NCI-H146 treated with DMSO at 0.1 percent for 48 hours (cell line): ENCODE measurements around the gene NTNG1.

Experiments used
- DNase-seq: peaks from one replicate; lab custom pipeline; 2025; ENCODE audit not compliant: unreplicated experiment; lab: John Stamatoyannopoulos, UW

NTNG1 gene

DNA sequence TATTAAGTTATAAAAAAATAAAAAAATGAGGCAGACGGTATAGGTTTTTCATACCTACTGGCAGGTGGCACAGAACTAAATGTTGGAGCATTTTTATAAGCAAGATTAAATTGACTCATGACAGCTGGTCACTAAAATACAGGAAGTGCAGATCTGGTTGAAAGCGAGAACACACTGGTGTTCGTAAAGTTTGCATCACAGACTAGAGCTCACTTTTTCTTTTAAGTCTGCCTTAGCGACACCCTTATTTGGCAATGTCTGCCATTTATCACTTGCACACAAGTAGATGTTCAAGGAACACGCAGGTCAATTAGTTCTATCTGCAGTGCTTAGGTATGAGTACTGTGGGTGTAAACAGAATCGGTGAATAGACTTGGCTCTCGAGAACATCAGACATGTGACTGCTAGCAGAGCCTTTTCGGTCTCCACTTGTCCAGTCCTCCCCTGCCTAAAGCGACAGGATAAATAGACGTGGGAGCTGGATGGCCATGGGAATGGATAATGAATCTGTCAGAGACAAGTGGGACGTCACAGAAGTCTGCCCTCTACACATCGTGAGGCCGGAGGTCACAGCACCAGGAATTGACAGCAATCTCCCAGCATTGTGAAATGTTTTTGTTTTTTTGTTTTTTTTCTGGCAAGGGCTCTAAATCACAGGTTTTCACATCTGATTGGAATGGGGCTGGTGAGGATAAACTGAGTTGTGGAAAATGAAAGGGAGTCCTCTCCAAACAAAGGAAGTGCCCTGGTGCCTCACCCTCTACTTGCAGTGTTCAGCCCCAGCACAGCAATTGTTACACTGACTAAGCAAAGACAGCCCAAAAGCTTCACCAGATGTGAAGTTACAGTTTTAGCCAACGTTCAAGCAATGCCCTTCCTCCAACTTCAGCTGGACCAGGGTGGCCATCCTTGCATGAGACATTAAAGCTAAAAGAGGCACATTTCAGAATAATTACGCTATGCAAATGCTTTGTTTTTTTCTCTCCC is 248.9 kb downstream of the NTNG1 start:
- DNase-seq: no peak

DNA sequence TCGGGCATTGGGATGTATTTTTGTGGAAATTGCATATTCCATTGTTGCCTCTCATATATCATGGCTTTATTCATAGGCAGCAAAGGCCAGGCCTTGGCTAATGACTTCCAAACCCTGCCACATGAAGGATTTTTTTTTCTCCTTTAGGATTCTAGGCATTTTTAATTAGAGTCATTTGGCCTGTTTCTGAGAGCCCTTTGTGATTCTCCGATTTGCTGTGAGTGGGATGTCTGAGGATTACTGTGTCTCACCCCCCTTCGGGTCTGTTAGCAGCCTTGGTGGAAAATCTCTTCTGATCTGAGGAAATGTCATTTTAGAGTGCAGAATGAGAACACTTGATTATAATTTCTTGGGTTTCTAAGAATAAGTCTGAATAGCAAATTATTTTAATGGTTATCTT is 253.5 kb downstream of the NTNG1 start:
- DNase-seq: no peak

DNA sequence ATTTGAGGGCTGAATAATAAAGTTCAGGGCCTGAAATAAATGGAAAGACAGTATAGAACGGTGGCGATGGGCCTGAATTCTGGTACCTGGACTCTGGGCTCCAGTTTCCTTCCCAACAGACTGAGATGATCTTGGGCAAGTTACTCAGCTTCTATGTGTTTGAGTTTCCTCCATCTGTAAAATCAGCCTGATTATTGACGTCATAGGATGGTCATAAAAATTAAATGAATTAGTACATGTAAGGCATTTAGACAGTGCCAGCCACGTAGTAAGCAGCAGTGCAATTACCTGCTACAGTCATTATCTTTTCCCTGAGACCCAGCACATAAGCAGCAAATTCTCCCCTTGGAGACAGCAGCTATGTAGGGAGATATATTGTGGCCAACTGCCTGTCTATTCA is 260.9 kb downstream of the NTNG1 start:
- no peak for DNase-seq

DNA sequence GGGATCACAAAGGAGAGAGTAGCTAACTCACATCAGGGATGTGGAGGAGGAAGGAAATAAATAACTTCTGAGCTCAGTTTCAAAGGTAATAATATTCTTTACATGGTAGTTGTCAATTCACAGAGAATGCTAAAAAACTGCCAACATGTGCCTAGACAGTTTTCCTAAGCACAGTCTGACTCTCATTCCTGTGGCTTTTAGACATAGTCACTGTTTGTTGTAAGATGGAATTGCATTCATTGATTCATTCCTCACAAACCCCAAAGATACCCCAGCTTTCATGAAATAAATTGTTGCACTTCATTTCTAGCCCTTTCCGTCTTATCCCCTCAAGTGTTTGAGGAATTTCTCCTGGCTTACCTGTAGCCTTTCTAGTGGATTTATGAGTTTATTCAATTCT is 263.9 kb downstream of the NTNG1 start:
- no peak for DNase-seq

DNA sequence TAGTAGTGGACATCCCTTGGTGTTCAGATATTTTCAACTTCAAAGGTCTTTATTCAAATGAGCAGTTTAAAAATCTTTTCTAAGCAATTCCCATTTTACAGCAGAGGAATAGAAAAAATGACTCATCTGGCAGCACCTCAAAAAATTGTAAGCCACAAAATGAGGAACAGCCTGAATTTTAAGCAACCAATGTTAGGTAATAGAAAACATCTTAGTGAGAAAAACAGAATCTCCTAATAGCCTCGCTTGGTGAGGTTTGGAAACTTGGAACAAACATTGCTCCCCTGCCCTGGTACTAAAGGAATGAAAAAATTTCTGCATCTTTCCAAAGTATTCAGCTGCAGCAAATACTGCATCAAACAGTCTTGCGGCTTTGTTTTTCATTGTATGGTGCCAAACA is 264.4 kb downstream of the NTNG1 start:
- no peak for DNase-seq

DNA sequence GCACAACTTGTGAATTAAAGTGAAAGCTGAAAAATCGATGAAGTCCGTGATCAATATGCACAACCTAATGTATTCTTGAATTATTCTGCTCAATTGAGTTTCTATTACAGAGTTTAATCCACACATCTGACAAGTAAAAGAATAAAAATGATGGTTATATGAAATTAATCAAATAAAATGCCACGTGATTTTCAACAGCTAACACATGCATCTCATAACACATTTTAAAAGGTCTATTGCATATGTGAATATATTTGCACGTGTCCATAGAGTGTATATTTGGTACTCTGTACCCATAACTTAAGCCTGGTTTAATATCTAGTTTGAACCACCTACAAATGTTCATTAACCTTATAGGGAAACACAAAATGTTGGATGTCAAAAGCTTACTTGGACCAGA is 266.2 kb downstream of the NTNG1 start:
- DNase-seq: no peak

DNA sequence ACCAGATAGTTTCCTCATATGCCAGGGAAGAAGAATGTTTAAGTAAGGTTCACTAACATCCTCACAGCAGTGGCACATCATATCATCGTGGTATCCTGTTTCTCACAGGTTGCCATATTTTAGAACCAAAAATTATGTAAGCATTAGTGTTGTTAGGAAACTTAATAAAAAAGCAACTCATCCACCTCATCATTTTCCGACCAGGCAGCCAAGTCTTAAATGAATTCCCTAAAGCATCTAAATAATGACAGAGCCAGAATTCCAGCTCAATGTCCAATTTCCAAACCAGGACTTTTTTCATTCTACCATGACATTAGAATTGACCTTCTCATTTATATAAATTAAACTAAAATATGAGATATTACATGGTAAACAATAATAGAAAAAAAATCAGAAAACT is 272.7 kb downstream of the NTNG1 start:
- DNase-seq: no peak

DNA sequence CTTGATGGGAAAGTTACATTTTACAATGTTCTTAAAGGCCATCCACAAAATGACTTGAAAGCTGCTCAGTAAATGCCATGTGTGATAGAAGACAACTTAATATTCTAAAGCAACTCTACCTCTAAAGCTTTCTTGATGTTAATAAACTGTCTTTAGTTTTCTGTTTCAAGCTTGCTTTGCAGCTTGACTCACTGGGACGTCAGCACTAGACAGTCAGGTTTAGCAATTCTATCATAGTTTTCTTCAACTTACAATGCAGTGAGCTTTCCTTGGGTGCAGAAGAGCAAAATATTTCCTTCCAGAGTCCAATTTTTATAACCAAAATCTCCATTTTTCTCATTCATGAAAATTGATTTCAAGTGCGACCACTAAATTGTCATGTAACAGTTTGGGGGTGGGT is 273.1 kb downstream of the NTNG1 start:
- no peak for DNase-seq

DNA sequence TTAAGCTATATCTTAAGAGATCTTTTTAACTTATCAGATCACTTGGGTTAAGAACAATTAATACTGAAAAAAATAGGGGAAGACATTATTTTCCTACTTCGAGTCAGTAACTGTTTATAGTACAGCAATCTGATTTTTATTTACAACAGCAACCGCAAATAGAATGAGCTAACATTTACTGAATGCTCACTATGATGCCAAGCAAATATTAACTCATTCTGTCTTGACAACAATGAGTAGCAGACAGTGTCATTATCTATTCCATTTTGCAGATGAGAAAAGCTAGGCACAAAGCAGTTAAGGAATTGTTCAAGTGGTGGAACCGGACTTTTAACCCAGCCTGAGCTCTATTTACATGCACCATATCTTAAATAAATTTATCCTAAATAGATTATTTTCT is 273.7 kb downstream of the NTNG1 start:
- DNase-seq: no peak

DNA sequence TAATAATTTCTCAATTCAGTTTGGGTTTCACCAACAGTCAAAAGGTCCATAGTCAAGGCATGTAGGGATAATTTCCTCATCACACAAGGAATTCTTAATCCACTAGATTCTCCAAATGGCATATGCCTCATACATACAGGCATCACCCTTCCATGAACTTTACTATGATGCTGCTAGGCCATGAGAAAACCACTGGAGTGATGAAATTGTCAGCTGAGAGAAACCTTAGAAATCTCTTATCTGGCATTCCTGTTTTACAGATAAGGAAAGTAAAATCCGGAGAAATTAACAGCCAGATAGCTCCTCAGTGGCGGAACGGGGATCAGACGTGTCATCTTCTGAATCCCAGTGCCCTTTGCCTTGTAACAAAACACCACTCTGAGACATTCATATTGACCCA is 274.4 kb downstream of the NTNG1 start:
- no peak for DNase-seq

DNA sequence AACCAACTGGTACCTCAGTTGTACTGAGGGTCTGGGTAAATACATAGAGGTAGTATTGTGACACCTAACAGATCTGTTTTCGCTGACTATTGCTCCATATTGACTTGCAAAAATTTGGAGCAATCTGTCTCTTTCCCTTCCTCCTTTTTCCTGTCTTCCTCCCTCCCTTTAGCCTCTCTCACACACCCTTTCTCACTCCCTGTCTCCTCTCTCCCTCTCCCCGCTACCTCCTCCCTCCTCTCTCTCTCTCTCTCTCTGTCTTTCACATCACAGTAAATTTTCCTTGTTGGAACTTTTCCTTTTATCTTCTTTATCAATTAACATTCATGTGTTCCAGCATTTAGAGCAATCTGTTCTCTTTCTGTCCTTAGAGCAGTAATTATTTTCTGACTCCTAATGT is 278.2 kb downstream of the NTNG1 start:
- DNase-seq: no peak

DNA sequence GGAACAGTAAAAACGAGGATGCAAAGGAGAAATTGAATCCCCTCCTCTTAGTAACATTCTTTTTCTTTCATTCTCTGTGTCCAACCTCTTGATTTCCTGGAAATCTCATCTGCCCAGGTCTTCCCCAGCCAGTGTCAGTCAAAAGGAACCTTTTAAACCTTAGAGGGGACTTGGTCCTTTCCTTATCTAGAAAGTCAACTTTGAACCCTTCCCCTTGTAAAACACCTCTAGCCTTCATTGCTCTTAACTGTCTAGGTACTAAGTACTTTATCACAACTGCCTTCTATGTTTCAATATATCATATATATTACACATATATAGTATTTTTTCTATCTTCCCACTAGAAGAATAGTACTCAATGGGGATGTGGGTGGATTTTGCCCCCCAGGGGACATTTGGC is 282.1 kb downstream of the NTNG1 start:
- DNase-seq: no peak

DNA sequence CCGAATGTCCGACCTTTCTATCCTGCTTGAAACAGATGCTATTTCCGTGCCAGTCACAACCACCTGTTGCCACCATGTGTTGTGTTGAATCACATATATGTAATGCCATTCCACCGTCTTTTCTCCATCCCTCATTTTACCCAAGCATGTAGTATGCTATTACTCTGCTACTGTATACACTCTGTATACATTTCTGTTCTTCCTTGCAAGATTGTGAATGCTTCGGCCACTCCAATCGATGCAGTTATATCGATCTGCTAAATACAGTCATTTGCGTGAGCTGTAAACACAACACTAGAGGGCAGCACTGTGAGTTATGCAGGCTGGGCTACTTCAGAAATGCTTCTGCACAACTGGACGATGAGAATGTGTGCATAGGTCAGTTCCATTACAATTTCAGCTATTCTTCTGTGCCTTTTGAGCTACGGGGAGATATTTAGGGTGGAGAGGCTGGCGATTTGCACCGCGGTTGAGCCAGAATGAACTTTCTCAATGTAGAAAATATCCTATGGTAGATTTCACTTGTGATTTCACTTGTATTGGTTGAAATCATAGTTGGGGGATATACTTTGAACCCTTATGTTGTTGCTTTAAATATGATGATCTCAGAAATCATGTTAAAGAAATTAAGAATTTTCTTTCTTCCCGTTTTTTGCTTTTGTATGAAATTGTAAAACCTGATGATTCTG is 289.8 kb downstream of the NTNG1 start:
- DNase-seq: no peak

DNA sequence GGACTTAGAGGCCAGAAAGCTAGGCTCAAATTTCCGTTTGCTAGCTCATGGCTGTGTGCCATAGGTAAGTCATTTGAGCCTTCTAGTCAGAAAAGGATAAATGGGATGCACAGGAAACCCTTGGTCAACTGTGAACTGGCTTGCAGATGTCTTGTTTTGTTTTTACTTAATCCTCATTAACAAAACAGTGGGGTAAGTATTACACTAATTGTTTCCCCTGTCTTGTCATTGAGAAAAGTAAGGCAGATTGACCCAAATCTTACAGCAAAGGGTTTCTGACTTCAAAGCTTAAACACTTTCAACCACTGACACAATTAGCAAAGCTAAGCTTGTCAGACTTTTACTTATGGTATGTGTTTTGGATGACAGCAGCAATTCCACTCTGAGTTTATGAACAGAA is 291.3 kb downstream of the NTNG1 start:
- DNase-seq: no peak

DNA sequence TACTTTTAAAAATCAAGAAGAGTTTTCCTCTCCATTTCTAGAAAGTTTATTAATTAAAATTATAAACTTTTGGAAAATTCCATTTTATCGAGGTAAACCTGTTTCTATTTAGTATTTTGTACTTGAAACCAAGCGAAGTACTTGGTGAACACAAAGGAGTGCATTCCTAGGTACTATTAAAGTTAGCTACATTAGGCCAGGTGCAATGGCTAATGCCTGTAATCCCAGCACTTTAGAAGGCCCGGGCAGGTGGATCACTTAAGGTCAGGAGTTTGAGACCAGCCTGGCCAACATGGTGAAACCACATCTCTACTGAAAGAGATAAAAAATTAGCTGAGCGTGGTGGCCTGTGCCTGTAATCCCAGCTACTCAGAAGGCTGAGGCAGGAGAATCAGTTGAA is 292.2 kb downstream of the NTNG1 start:
- DNase-seq: no peak

DNA sequence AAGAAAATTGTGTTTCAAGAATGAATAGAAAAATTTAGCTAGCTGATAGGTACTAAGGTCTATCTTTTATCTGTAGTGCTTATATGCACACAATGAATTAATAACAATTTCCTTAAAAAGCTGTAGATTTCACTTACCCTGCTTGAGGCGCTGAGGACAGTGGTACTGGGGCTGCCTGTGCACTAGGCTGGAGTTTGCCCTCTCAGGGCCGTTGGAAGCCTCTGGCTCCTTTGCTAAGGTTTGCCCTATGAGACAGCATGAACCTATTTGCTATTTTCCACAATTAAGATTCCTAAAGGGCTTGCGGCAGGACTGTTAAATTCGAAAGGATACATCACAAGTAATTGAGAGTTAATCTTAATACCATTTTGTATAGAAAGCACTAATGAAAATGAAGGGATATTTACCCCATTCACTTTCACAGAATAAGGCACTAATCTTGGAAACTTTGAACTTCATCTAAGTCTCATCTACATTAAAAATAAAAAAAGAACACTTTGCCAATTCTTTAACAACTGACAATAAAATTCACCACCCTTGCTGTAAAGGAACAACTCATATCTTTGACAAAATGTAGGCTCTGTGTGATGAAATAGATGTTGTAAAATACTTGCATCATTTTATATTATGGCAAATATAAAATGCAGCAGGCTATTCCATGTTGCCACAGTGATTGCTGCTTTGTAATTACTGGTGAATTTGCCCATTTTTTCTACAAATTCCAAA is 293.0 kb downstream of the NTNG1 start:
- no peak for DNase-seq

DNA sequence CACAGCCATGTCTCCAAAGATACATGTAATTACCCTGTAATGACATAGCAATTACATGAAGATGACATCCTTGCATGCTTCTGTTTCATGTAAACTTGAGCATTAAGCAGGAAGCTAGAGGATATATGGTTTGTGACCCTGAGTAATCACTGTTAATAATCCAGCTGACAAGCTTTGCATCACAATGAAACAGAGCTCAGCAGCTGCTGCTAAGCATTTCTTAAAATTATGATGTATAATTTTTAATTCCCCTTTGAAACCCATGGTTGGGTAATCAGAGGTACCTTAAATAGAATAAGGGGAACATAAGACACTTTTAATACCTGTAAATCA is 293.5 kb downstream of the NTNG1 start:
- peak; percentile 42 for DNase-seq

DNA sequence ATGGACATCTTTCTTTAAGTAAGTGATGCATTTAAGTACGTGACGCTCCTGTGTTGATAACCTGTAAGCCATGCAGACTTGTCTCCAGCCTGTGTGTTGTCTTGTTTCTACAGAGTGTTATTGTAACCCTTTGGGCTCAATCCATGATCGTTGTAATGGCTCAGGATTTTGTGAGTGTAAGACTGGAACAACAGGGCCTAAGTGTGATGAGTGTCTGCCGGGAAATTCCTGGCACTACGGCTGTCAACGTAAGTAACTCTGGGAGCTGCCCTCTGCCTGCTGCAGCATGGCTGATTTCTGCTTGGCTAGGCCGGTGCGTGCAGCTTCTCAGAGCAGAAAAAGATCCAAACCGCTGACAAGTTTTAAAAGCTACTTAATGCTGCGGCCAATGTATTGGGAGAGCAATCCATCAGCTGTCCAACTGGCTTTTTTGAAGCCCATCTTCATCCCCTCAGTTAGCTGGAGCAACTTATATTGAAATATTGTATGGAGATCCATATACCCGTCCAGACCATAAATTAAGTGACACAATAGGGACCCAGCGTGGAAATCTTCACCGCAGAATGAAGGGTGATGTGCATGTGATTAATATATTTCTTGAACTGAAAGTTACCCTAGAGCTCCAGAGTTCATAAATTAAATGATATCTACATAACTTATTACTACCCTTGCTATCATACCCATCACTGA is 295.9 kb downstream of the NTNG1 start:
- no peak for DNase-seq

DNA sequence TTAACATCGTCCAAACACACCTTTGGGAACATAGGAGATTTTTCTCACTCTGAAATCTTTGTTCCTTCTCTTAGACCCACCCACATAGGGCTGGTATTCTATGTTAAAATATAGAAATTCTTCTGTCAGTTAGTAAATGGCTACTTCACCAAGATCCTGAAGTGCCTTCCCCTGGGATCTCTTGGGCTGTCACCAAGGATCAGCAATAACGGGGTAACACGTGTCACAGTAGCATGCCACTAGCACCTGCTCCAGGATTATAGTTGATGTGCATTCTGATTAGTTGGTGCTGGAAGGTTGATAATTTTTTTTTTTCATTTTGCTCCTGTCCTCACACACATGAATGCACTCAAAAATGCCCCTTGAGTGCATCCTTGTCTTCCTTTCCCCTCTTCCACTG is 298.7 kb downstream of the NTNG1 start:
- no peak for DNase-seq

DNA sequence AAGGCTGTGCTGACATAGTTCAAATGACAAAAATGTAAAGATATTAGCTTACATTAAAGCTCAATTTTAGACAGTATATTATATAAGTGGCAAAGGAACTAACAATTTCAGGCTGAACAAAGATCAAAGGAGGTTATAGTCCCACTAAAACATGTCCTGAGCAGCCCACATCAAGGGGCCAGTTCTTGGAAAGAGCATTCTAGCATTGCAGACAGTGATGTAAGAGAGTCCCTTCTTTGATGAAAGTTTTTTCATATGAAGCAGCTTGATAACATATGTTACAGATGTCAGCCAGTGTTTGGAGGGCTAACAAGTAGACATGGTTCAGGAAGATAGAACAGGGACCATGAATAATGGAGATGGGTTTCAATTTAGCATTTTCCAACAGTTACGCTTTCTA is 301.7 kb downstream of the NTNG1 start:
- DNase-seq: no peak

DNA sequence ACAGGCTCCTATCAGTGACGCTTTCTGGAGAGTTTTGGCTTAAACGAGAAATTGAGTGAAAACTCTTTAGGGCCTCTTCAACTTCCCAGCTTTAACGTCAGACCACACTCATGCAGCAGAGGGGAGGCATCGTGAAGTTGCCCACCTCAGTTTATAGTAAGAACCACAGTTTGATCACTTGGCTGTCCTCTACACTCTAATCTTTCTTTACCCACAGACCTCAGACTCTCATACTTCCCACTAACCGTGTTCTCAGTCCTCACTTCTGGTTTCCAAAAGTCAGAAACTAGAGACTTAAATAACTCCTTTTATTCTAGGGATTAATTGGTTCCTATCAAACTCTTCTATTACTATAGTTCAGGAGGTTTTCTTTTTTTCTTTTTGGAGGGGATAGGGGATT is 302.2 kb downstream of the NTNG1 start:
- no peak for DNase-seq
